HEK293 (cell line): Measurements from ENCODE around the gene ACAP1.

Experiments used
- ATF2 ChIP-seq: fragments of 450-650 bp; formaldehyde crosslinking; IDR thresholded peaks from 2 replicates; pipeline ENCODE4 v1.5.1; 2016; ENCODE audit warnings: missing biosample characterization, missing genetic modification characterization, low read depth
- KLF1 ChIP-seq: fragments of 450-650 bp; formaldehyde crosslinking; IDR thresholded peaks from 2 replicates; pipeline ENCODE4 v1.5.1; 2016; ENCODE audit warnings: missing biosample characterization, missing genetic modification characterization
- KLF10 ChIP-seq: fragments of 450-650 bp; IDR thresholded peaks from 2 replicates; pipeline ENCODE4 v1.5.1; 2018; ENCODE audit warnings: missing biosample characterization, mild to moderate bottlenecking, missing genetic modification characterization
- PRDM1 ChIP-seq: fragments of 450-650 bp; formaldehyde crosslinking; IDR thresholded peaks from 2 replicates; pipeline ENCODE4; 2016; ENCODE audit warnings: missing biosample characterization, missing genetic modification characterization
- SETDB1 ChIP-seq: IDR thresholded peaks from one replicate; pipeline ENCODE4 v1.6.1; 2017; ENCODE audit warnings: mild to moderate bottlenecking, low read length, moderate library complexity, mixed read lengths; ENCODE audit not compliant: insufficient read length
- ZBTB20 ChIP-seq: fragments of 450-650 bp; formaldehyde crosslinking; IDR thresholded peaks from 2 replicates; pipeline ENCODE4 v1.5.1; 2016; ENCODE audit warnings: missing biosample characterization, missing genetic modification characterization
- ZFP69B ChIP-seq: fragments of 450-650 bp; formaldehyde crosslinking; IDR thresholded peaks from 2 replicates; pipeline ENCODE4 v1.5.1; 2016; ENCODE audit warnings: missing biosample characterization, missing genetic modification characterization
- ZNF112 ChIP-seq: fragments of 450-650 bp; formaldehyde crosslinking; IDR thresholded peaks from 2 replicates; pipeline ENCODE4 v1.5.0; 2017; ENCODE audit warnings: missing biosample characterization, missing genetic modification characterization
- ZNF140 ChIP-seq: fragments of 450-650 bp; formaldehyde crosslinking; IDR thresholded peaks from 2 replicates; pipeline ENCODE4 v1.5.1; 2016; ENCODE audit warnings: missing biosample characterization, missing genetic modification characterization
- ZNF148 ChIP-seq: fragments of 450-650 bp; formaldehyde crosslinking; IDR thresholded peaks from 2 replicates; pipeline ENCODE4 v1.5.0; 2017; ENCODE audit warnings: missing biosample characterization, missing genetic modification characterization, borderline replicate concordance
- ZNF169 ChIP-seq: fragments of 450-650 bp; formaldehyde crosslinking; IDR thresholded peaks from 2 replicates; pipeline ENCODE4 v1.5.1; 2016; ENCODE audit warnings: missing biosample characterization, missing genetic modification characterization
- ZNF18 ChIP-seq: fragments of 450-650 bp; formaldehyde crosslinking; IDR thresholded peaks from 2 replicates; pipeline ENCODE4 v1.5.1; 2016; ENCODE audit warnings: missing biosample characterization, missing genetic modification characterization
- ZNF202 ChIP-seq: fragments of 450-650 bp; formaldehyde crosslinking; IDR thresholded peaks from 2 replicates; pipeline ENCODE4 v1.5.1; 2016; ENCODE audit warnings: missing biosample characterization, missing genetic modification characterization, borderline replicate concordance
- ZNF24 ChIP-seq: fragments of 450-650 bp; formaldehyde crosslinking; IDR thresholded peaks from 2 replicates; pipeline ENCODE4 v1.5.1; 2016; ENCODE audit warnings: missing biosample characterization, missing genetic modification characterization
- ZNF26 ChIP-seq: fragments of 450-650 bp; formaldehyde crosslinking; IDR thresholded peaks from 2 replicates; pipeline ENCODE4 v1.5.1; 2016; ENCODE audit warnings: missing biosample characterization, missing genetic modification characterization
- ZNF324 ChIP-seq: fragments of 450-650 bp; formaldehyde crosslinking; IDR thresholded peaks from 2 replicates; pipeline ENCODE4 v1.5.1; 2016; ENCODE audit warnings: missing biosample characterization, missing genetic modification characterization
- ZNF350 ChIP-seq: fragments of 450-650 bp; formaldehyde crosslinking; IDR thresholded peaks from 2 replicates; pipeline ENCODE4 v1.5.0; 2017; ENCODE audit warnings: missing biosample characterization, mild to moderate bottlenecking, missing genetic modification characterization
- ZNF391 ChIP-seq: fragments of 450-650 bp; formaldehyde crosslinking; IDR thresholded peaks from 2 replicates; pipeline ENCODE4 v1.5.1; 2016; ENCODE audit warnings: low read depth, missing biosample characterization, missing genetic modification characterization, borderline replicate concordance
- ZNF488 ChIP-seq: fragments of 450-650 bp; formaldehyde crosslinking; IDR thresholded peaks from 2 replicates; pipeline ENCODE4 v1.5.1; 2016; ENCODE audit warnings: missing biosample characterization, missing genetic modification characterization
- ZNF530 ChIP-seq: fragments of 450-650 bp; formaldehyde crosslinking; IDR thresholded peaks from 2 replicates; pipeline ENCODE4 v1.5.1; 2016; ENCODE audit warnings: low read depth, missing biosample characterization, missing genetic modification characterization
- ZNF548 ChIP-seq: fragments of 450-650 bp; formaldehyde crosslinking; IDR thresholded peaks from 2 replicates; pipeline ENCODE4 v1.5.1; 2016; ENCODE audit warnings: missing biosample characterization, missing genetic modification characterization
- ZNF558 ChIP-seq: fragments of 450-650 bp; formaldehyde crosslinking; IDR thresholded peaks from 2 replicates; pipeline ENCODE4 v1.5.1; 2016; ENCODE audit warnings: missing biosample characterization, missing genetic modification characterization
- ZNF580 ChIP-seq: fragments of 450-650 bp; formaldehyde crosslinking; IDR thresholded peaks from 2 replicates; pipeline ENCODE4 v1.5.1; 2016; ENCODE audit warnings: missing biosample characterization, missing genetic modification characterization
- ZNF596 ChIP-seq: fragments of 450-650 bp; IDR thresholded peaks from 2 replicates; pipeline ENCODE4 v1.5.0; 2018; ENCODE audit warnings: missing biosample characterization, mild to moderate bottlenecking, missing genetic modification characterization, moderate library complexity
- ZNF624 ChIP-seq: fragments of 450-650 bp; formaldehyde crosslinking; IDR thresholded peaks from 2 replicates; pipeline ENCODE4 v1.5.1; 2017; ENCODE audit warnings: missing biosample characterization, missing genetic modification characterization
- ZNF626 ChIP-seq: fragments of 450-650 bp; sonication (Bioruptor Pico); formaldehyde crosslinking; IDR thresholded peaks from 2 replicates; pipeline ENCODE4 v1.5.1; 2018; ENCODE audit warnings: missing biosample characterization, missing genetic modification characterization, inconsistent platforms
- ZNF645 ChIP-seq: fragments of 450-650 bp; formaldehyde crosslinking; IDR thresholded peaks from 2 replicates; pipeline ENCODE4; 2016; ENCODE audit warnings: missing biosample characterization, missing genetic modification characterization
- ZNF776 ChIP-seq: fragments of 450-650 bp; formaldehyde crosslinking; IDR thresholded peaks from 2 replicates; pipeline ENCODE4 v1.5.0; 2017; ENCODE audit warnings: missing biosample characterization, missing genetic modification characterization, borderline replicate concordance
- ZSCAN23 ChIP-seq: fragments of 450-650 bp; formaldehyde crosslinking; IDR thresholded peaks from 2 replicates; pipeline ENCODE4 v1.5.1; 2016; ENCODE audit warnings: missing biosample characterization, missing genetic modification characterization
- ZSCAN5A ChIP-seq: fragments of 450-650 bp; formaldehyde crosslinking; IDR thresholded peaks from 2 replicates; pipeline ENCODE4 v1.5.1; 2016; ENCODE audit warnings: missing biosample characterization, missing genetic modification characterization

The ACAP1 gene

GRCh38 chr17:7329374-7329996 lies 6.8 kb upstream of the ACAP1 start (continued):
- TF ChIP-seq ZNF148 (no peak), ZNF112 (no peak), ZNF624 (tag by site-specific recombination) (no peak), ZNF18 (tag by site-specific recombination) (no peak), ZNF530 (tag by site-specific recombination) (no peak), ZNF776 (tag by site-specific recombination) (no peak), ZNF548 (tag by site-specific recombination) (no peak), ZNF580 (tag by site-specific recombination) (no peak; the same call in 1 of the 2 replicates), ZNF558 (tag by site-specific recombination) (no peak), ZNF645 (tag by site-specific recombination) (no peak), ZNF488 (tag by site-specific recombination) (no peak), ZNF391 (tag by site-specific recombination) (0 out of 2 replicates have a peak, but pooled peaks have one; percentile 22), ZNF140 (tag by site-specific recombination) (no peak), PRDM1 (tag by site-specific recombination) (0 out of 2 replicates have a peak, but pooled peaks have one; percentile 27), ZNF350 (tag by site-specific recombination) (no peak), SETDB1 (no peak), ZSCAN23 (tag by site-specific recombination) (no peak), ZNF596 (tag by site-specific recombination) (no peak), ZNF324 (tag by site-specific recombination) (0 out of 2 replicates have a peak, but pooled peaks have one; percentile 72), ZNF202 (tag by site-specific recombination) (no peak), ZNF169 (tag by site-specific recombination) (no peak), ZNF24 (tag by site-specific recombination) (no peak), KLF10 (tag by site-specific recombination) (peak; percentile 68), ZBTB20 (tag by site-specific recombination) (peak; percentile 58; the same call in 1 of the 2 replicates), KLF1 (tag by site-specific recombination) (peak; percentile 85), ZSCAN5A (tag by site-specific recombination) (no peak), ZNF26 (tag by site-specific recombination) (no peak), ATF2 (tag by site-specific recombination) (no peak), ZFP69B (tag by site-specific recombination) (0 out of 2 replicates have a peak, but pooled peaks have one; percentile 26), ZNF626 (tag by site-specific recombination) (no peak)
